NCI-H2029 (cell line): ENCODE data around the gene STEEP1.
"Not testable (repeated sequence)": the region's sequence is repeated elsewhere in the genome, so short reads cannot be mapped to it uniquely, and the experiment has no call there.

Experiments
- DNase-seq: peaks from one replicate; lab custom pipeline; 2025; lab: John Stamatoyannopoulos, UW

STEEP1 gene

DNA sequence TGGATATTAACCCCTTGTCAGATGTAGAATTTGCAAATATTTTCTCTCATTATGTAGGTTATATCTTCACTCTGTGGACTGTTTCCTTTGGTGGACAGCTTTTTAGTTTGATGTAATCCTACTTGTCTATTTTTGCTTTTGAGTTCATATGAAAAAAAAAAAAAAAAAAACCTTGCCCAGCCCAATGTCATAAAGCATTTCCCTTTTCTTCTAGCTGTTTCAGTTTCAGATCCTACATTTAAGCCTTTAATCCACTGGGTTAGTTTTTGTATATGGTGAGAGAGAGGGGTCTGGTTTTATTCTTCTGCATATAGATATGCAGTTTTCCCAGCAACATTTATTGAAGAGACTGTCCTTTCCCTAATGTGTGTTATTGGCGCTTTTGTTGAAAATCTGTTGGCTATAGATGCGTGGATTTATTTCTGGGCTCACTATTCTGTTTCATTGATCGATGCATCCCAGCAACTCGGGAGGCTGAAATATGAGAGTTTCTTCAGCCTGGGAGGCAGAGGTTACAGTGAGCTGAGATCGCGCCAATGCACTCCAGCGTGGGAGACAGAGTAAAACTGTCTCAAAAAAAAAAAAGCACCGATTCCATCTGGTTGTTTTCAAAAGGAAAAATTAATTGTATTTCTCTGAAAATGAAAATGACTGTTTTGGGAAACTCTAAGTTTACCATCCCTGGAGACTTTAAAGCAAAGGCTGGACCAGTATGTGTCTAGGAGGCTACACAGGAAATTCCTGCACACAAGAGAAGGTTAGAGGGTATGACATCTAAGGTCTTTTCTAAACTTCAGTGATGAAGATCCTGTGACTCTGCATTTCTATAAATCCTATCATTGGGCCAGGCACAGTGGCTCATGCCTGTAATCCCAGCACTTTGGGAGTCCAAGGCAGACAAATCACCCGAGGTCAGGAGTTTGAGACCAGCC is 35.6 kb downstream of the STEEP1 start:
- no peak for DNase-seq

DNA sequence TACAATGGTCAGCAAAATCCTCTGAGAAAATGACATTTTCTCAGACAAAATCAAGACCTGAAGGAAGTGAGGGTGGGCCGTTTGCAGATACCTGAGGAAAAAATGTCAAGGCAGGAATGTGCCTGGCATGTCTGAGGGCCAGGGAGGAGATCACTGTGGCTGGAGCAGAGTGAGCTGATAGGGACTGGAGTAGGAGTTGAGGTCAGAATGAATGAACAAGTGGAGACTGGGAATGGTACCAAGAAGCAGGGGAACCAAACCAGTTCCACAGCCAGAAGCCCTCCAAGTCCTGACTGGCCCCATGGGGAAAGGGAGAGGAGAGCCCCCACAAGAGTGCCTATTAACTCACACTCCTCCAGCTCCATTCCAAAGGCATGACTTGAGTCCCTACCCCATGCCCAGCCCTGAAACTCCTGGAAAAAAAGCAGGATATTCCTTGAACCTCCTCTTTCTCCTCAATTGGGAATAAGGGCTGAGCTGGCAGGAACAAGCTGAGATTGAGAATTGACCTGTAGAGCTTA is 41.5 kb downstream of the STEEP1 start:
- no peak for DNase-seq

DNA sequence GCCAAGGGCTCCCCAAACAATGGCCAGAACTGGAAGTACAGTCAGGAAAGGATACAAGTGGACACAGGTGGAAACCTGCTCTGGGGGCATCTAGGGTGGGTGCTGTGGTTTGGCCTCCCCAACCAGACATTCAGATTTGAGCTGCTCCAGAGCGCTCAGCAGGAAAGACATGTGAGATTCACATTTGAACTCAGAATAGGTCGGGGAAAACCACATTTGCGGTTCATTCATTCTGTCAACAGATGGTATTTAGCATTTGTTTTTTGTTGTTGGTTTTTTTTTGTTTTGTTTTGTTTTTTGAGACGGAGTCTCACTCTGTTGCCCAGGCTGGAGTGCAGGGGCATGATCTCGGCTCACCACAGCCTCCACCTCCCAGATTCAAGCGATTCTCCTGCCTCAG is 44.0 kb downstream of the STEEP1 start:
- DNase-seq, result no peak

DNA sequence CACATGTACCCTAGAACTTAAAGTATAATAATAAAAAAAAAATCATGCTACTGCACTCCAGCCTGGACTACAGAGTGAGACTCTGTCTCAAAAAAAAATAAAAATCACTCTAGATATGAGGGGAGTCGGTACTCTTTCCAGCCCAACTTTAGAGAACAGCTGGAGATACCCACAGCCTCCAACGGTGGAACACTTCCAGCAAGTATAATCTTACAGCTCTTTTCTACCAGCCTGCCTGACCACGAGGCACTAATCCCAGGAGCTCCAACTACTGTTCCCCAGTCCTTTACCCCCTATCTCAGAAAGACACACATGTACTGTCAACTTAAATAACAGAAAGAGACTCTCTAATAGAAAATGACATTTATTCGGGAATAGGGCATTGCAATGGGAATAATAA is 46.8 kb downstream of the STEEP1 start:
- no peak for DNase-seq

DNA sequence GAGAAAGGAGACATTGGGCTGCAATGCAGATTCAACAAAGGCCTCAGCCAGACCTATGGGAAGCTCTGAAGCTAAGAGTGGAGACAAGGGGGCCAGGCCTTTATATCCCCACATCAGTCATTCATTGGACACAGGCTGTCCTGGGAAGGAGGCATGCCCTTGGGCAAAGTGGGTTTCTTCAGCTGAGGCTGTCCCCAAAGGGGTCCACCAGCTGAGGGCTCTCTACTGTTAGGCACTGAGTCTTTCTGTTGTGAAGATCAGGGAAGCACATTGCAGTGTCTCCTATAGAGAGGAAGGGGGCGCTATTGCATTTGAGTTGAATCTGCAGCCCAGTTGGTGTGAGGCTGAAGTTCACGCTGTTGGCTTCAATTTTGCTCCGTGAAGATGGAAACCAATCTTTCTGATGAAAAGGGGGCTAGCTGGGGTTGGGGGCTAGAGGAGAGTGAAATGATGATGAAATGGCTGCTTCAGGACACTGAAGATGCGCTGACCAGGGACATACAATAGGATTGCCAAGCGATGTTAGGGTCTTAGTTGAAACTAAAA is 49.0 kb downstream of the STEEP1 start:
- DNase-seq, result no peak

DNA sequence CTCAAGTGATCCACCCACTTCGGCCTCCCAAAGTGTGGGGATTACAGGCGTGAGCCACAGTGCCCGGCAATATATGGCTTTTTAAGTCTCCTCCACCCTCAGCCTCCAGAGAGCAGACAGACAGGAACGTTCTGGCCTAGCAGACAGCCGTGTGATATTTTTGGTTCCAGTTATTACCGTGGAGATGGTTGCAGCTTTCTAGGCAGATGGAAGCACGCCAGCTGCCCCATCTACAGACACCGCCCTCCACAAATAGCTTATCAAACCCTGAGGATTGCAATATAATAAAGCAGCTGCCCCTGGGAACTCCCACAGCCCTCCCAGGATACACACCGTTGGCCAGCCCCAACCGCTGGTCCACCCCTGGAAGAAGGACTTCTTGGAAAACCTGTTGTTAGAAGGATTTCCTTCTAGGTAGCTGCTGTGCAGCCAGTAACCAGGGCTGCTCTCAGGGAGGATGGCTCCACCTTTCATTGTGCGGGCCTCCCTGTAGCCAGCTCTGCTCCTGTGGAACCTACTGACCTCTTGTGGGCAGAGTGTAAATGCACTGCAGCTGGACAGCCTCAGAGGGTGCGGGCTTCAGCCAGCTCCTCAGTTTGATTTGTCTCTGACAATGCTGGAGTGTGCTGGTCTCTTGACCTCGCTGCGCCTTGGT is 52.9 kb downstream of the STEEP1 start:
- peak; percentile 67 for DNase-seq

DNA sequence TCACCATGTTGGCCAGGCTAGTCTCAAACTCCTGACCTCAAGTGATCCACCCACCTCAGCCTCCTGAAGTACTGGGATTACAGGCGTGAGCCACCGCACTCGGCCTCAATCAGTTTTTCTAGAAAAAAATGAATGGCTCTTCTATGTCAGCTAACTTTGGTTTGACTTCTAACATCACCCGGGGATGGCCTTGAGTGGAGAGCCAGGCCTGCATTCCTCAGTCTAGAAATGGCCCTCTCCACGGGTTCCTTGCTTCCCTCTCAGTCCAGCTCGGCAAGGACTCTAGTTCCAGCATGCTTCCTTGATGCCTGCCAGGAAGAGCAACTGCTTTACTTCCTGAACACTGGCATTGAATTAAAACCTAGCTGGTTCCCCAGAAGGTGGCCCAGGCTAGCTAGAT is 58.0 kb downstream of the STEEP1 start:
- DNase-seq, result no peak

DNA sequence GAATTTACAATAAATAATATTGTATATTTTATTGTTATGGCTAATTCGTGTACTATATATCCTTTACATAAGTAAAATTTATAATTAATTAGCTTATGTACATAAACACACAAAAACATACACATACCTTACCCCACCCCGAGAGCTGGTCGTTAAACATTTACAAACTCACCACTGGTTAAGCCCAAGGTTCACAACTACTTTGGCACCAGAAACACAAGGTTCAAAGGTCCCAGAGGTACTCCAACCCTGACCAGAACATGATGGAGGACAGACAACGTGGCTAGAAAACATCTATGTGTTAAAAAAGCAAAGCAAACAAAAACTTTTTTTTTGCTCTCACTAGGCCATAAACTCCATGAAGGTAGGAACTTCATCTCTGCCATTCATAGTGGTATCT is 59.3 kb downstream of the STEEP1 start:
- no peak for DNase-seq

DNA sequence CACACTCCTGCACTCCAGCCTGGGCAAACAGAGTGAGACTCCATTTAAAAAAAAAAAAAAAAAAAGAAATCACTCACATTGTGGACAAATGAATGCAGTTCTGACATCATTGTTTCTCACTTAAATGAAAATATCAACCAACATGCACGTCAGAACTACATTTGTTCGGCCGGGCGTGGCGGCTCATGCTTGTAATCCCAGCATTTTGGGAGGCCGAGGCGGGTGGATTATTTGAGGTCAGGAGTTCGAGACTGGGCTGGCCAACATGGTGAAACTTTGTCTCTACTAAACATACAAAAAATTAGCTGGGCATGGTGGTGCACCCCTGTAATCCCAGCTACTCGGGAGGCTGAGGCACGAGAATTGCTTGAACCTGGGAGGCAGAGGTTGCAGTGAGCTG is 60.1 kb downstream of the STEEP1 start:
- not testable (repeated sequence) for DNase-seq

DNA sequence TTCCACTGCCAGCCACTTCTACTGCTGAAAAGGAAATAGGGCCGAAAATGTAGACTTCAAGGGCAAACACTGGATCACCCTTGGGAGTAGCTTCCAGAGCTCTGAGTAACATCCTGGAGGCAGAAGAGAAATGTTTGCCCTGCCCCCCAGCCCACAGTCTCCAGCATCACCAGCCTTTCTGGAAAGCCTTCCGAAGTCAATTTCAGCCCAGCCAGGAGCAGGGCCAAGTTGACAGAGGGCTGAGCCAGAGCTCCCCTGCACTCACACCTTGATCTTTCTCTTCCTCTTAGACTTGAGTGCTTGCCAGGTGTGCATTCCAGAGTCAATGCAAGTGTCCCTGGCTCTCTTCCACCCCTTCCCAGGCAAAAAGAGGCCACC is 61.7 kb downstream of the STEEP1 start:
- DNase-seq, result peak; percentile 43

DNA sequence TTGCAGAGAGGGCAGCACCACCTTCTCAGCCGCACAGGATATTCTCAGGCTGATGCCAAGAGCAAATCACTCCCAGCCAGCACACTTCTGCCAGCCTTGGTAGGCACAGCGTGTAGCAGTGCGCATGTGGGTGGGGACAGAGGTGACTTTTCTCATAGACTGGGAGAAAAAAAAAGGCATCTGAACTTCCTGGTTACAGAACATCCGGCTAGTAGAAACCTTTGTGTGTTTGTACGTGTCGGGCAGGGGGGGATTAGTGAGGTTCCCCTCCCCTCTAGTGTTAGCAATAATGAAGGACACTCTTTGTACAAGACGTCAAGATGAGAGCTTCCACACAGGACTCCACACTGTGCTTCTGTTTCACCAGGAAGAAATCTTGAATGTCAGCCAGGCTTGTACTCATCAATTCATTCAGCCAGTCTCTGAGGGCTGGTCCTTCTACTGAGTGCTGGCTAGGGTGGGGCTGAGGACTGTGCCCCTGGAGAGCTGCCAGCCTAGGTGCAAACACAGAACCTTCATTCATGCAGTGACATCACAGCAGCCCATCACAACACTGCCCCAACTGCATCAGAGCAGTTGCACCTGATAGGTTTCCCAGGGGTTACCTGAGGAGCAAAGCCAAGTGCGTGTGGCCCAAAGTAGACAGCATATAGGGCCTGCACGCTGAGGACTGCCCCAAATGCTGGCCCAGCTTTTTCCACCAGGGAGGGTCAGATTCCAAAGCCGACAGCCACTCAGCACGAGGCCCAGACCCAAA is 62.3 kb downstream of the STEEP1 start:
- DNase-seq, result peak; percentile 86

DNA sequence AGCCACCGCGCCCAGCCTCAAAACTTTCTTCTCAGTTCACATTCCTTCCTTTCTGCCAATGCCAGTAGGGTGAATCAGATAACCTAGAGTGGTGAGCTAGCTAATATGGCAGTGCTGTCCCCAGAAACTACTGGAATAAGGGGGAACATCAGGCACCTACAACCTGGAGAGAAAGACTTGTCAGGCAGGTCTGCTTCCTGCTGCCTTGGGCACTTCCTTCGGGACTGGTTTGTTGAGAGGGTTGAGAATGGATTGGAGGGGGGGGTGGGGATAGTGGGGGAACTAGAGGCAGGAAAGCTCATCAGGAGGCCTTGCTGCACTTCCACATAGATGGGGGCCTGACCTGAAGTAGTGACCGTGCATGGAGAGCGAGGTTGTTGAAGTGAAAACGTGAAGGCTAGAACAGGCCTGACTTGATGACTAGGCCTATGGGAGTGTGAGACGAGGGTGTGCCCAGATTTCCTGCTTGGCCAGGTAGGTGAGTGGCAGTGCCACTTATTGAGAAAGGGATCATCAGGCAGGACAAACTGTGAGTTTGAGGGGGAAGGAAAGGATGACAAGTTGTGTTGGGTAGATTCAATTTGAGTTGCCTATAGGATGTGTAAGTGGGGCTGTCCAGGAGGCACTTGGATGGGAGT is 63.6 kb downstream of the STEEP1 start:
- DNase-seq, result no peak

DNA sequence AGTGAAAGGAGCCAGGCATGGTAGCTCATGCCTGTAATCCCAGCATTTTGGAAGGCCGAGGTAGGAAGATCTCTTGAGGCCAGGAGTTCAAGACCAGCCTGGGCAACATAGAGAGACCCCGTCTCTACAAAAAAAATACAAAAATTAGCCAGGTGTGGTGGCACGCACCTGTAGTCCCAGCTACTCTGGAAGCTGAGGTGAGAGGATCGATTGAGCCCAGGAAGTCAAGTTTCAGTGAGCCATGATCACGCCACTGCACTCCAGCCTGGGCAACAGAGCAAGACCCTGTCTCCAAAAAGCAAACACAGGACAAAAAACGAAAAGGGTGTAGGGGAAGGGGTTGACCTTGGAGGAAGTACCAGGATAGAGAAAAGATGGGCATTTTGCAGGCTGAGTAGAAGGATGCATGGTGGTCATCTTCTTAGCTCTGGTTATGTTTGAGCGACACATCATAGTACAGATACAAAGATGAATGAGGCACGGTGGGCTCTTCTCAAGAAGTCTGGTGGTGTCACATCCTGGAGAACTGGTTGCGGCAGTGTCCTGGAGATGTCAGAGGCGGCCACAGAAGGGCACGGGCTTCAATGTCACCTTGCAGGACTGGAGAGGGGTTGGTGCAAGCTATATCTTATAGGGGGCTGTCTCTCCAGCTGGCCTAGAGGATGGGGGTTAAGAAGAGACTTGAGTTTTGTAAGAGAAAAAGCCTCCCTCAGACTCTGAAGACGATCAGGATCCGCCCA is 65.0 kb downstream of the STEEP1 start:
- DNase-seq, result no peak

DNA sequence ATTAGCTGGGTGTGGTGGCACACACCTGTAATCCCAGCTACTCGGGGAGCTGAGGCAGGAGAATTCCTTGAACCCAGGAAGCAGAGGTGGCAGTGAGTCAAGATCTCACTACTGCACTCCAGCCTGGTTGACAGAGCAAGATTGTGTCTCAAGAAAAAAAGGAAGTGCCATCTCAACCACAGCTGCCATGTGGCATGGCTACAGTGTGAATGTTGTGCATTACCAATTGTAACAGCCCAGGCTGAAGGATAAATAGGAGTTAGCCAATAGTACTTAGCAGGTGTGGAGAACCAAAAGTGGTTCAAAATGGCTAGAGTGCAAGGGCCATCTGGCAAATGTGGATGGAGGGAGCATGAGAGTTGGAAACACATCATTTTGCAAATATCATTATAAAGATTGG is 68.0 kb downstream of the STEEP1 start:
- DNase-seq, result no peak

DNA sequence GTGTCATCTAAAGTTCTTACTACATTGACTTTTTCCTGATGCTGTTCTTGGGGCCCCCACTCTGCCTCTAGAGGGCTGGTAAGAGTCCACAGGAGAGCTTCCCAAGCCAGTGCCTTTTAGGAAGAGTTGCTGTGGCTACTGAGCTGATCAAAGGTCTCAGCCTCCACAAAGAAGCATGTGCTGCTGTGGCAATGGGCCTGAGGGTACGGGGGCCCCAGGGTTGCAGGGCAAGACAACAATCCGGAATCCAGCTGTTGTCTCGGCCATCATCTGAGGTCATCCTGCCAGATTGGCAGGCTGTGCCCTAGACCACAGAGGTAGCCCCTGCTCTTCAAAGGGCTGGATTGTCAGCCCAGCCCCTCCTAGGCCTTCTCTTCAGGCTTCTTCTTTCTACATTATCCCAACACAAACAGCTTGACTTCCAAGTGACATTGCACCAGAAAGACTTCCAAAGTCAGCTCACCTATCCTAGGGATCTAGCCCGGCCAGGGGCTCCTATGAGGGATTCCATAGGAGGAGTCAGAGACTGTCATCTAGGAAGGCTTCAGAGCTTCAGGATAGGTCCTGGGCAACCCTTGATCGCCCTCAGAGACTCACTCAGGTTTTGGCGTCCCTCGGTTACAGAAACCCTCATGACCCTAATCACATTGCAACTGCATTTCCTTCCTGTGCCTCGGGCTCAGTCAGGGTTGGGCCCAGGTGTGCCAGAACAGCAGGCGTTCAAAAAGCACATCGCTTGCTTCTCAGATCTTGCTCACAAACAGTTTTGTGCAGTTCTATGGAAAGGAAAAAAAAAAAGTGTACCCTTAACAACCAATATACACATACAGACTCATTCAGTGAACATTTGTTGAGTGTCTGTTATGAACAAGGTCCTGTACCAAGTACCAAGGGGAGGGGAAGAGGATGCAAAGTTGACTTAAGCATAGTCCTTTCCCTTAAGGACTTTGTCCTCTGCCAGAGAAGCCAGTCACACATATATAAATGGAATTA is 69.2 kb downstream of the STEEP1 start:
- DNase-seq, result no peak

DNA sequence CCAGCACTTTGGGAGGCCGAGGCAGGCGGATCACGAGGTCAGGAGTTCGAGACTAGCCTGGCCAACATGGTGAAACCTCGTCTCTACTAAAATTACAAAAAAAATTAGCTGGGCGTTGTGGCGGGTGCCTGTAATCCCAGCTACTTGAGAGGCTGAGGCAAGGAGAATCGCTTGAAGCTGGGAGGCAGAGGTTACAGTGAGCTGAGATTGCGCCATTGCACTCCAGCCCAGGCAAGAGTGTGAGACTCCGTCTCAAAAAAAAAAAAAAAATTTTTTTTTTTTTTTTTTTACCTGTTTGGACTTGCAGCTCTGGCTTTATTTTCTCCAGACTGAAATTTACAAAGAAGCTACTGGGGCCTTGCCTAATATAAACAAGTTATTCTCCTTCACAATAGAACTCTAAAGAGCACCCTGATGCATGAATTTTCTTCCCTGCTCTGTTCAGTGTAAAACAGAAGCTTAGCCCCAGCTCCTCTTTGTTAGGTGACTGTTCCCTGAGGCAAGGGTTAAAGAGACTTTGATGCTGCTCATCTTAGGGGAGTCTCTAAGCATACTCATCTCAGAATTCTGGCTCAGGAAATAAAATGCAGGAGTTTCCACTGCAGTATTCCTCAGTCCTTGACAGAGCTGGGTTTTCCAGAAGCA is 71.2 kb downstream of the STEEP1 start:
- DNase-seq, result not testable (repeated sequence)

DNA sequence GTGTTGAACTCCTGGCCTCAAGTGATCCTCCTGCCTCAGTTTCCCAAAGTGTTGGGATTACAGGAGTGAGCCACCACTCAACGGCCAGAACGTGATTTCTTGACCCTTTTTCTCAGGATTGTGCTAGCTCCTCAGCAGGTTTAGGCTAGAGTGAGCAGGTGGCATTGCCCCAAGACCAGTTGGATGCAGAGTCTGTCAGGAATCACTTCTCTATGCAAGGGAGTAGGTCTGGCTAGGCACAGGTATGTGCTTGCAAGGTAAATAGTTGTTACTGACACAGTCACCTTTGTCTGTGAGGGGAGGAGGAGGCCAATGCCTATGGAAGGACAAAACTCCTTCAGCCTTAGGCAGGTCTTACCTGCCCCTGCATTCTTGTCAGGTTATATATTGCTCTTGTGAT is 72.7 kb downstream of the STEEP1 start:
- DNase-seq, result no peak

DNA sequence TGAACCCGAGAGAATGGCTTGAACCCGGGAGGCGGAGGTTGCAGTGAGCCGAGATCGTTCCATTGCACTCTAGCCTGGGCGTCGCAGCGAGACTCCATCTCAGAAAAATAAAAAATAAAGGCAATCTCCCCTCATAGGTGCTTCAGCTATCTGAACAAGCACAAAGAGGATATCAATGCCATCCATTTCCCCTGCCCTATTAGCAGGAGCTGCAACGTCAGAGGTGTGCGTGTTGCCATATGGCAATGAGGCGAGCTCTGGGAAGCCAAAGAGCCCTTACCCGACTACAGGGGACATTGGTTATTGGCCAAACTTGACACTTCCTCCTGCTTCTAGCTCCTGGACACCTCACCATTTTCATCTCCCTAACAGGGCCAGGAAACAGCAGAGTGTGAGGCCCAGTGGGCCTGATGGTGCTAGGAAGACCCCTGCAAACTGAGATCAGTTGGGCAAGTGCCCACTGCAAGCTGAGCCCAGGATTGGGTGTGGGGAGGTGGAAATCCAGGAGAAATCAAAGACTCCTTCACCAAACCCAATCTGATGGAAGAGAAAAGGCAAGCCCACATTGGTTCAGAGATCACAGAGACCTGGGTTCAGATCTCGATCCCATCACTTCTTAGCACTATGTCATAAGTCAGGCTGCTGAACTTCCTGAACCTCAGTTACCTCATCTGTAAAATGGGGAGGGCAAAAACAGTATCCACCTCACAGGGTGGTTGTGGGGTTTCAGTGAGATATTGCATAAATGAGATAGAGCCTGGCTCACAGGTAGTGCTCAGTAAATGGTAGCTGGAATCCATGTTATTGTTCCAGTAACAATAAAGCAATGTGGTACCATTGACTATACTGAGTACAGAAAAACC is 75.8 kb downstream of the STEEP1 start:
- no peak for DNase-seq
